Astrocyte (in vitro differentiated cells and primary cell): ENCODE results near the gene LIMA1.

ENCODE experiments used
- EZH2 ChIP-seq: IDR thresholded peaks from 2 replicates; pipeline ENCODE4 v1.6.1; 2012; ENCODE audit warnings: mild to moderate bottlenecking, low read length, inconsistent platforms; ENCODE audit not compliant: insufficient read depth
- TF ChIP-seq, protein P1 (sequence below): IDR thresholded peaks from 2 replicates; pipeline ENCODE4 v1.5.1; 2011; ENCODE audit warnings: low read depth, mild to moderate bottlenecking, inconsistent platforms, low read length, moderate library complexity; ENCODE audit not compliant: insufficient read depth

GRCh38 chr12:50197297-50197727, 86.0 kb downstream of the LIMA1 start:
- TF ChIP-seq, protein P1, sequence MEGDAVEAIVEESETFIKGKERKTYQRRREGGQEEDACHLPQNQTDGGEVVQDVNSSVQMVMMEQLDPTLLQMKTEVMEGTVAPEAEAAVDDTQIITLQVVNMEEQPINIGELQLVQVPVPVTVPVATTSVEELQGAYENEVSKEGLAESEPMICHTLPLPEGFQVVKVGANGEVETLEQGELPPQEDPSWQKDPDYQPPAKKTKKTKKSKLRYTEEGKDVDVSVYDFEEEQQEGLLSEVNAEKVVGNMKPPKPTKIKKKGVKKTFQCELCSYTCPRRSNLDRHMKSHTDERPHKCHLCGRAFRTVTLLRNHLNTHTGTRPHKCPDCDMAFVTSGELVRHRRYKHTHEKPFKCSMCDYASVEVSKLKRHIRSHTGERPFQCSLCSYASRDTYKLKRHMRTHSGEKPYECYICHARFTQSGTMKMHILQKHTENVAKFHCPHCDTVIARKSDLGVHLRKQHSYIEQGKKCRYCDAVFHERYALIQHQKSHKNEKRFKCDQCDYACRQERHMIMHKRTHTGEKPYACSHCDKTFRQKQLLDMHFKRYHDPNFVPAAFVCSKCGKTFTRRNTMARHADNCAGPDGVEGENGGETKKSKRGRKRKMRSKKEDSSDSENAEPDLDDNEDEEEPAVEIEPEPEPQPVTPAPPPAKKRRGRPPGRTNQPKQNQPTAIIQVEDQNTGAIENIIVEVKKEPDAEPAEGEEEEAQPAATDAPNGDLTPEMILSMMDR, result no peak
- no peak for TF ChIP-seq EZH2
